Calu3 (cell line): ENCODE measurements around the gene PCED1B. TPM values are rescaled to one million over a fixed set of nuclear protein-coding genes. Genes with fewer than 3 reads are reported as not detected.

Source experiments
- BruUV-seq: library from RNA; stranded (reverse); fragments of 400-500 nt; replicated peaks from 2 replicates; lab custom pipeline; 2021; lab: Mats Ljungman, UMichigan
- CTCF ChIA-PET: fragments of 300-600 bp; sonication (Branson Sonifier 250); formaldehyde crosslinking; loops from one replicate; lab custom pipeline; 2022; ENCODE audit warnings: antibody characterized with exemption; lab: Charles Lee
- DNase-seq: peaks from one replicate; pipeline ENCODE4 v3.0.0; 2022
- H3K27ac Mint-ChIP-seq: one replicate; pipeline ENCODE4 v1.8.0; 2022; ENCODE audit warnings: mixed read lengths; ENCODE audit not compliant: unreplicated experiment
- H3K27me3 Mint-ChIP-seq: one replicate; pipeline ENCODE4 v1.8.0; 2022; ENCODE audit warnings: mixed read lengths; ENCODE audit not compliant: unreplicated experiment
- H3K36me3 Mint-ChIP-seq: one replicate; pipeline ENCODE4 v1.8.0; 2022; ENCODE audit warnings: mild to moderate bottlenecking, moderate library complexity, mixed read lengths; ENCODE audit not compliant: insufficient read depth, unreplicated experiment
- H3K4me1 Mint-ChIP-seq: one replicate; pipeline ENCODE4 v1.8.0; 2022; ENCODE audit warnings: mild to moderate bottlenecking, low read depth, mixed read lengths; ENCODE audit not compliant: unreplicated experiment
- H3K4me3 Mint-ChIP-seq: one replicate; pipeline ENCODE4 v1.8.0; 2022; ENCODE audit warnings: mild to moderate bottlenecking, low read depth, moderate library complexity, mixed read lengths; ENCODE audit not compliant: unreplicated experiment
- H3K9me3 Mint-ChIP-seq: one replicate; pipeline ENCODE4 v1.8.0; 2022; ENCODE audit warnings: low read depth, mixed read lengths; ENCODE audit not compliant: unreplicated experiment
- intact Hi-C: fragments of 100-400 bp; cut with micrococcal nuclease; formaldehyde crosslinking; loops from one replicate; pipeline ENCODE4 v1.10.0; 2022; ENCODE audit not compliant: unreplicated experiment
- total RNA-seq: library from RNA; stranded (reverse); gene quantifications from 2 replicates; pipeline ENCODE4 v1.2.3, GENCODE V29; 2022
- TF ChIP-seq, protein P1 (sequence below): fragments of 200-600 bp; IDR thresholded peaks from one replicate; pipeline ENCODE4 v1.8.0; 2022; ENCODE audit warnings: antibody characterized with exemption; ENCODE audit not compliant: unreplicated experiment

PCED1B gene
- total RNA-seq, 1 experiment from 2014 or later, result 4.1 TPM

DNA sequence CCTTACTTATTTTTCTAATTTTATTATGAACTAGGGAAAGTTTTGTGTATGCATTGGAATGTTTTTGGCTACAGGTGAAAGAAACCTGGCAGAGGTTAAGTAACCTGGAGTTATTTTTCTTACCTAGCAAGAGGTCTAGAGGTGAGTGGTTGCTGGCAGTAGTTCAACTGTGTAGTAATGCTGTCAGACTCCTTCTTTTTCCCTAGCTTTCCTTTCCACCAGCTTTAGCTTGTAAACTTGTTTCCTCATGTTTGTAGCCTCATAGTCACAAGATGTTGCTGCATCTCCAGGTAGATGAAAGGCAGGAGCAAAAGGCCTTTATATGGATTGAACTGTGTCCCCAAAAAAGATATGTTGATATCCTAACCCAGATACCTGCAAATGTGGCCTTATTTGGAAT lies 105.4 kb downstream of the PCED1B start:
- DNase-seq, result peak; percentile 44
- no TSS peak for BruUV-seq
- Mint-ChIP-seq H3K4me1 (peaks cover 51% of the 10 kb centered on the region), H3K27ac (peak overlapping the region; percentile 53), H3K27me3 (no peaks in the 10 kb centered on the region), H3K36me3 (peaks cover 3% of the 10 kb centered on the region), H3K9me3 (peaks cover 3% of the 10 kb centered on the region), H3K4me3 (no peak overlapping the region)
- intact Hi-C loops, result loop anchor here (1.0 to 10.0 kb wide), 2 partner anchors 122 to 210 kb away; no protein-coding TSS in a partner anchor
- CTCF ChIA-PET, result interaction anchor here (0.5 to 0.7 kb wide), 2 partner anchors 130 to 159 kb away, joined by 3 read pairs; no protein-coding TSS in a partner anchor
- TF ChIP-seq, protein P1, sequence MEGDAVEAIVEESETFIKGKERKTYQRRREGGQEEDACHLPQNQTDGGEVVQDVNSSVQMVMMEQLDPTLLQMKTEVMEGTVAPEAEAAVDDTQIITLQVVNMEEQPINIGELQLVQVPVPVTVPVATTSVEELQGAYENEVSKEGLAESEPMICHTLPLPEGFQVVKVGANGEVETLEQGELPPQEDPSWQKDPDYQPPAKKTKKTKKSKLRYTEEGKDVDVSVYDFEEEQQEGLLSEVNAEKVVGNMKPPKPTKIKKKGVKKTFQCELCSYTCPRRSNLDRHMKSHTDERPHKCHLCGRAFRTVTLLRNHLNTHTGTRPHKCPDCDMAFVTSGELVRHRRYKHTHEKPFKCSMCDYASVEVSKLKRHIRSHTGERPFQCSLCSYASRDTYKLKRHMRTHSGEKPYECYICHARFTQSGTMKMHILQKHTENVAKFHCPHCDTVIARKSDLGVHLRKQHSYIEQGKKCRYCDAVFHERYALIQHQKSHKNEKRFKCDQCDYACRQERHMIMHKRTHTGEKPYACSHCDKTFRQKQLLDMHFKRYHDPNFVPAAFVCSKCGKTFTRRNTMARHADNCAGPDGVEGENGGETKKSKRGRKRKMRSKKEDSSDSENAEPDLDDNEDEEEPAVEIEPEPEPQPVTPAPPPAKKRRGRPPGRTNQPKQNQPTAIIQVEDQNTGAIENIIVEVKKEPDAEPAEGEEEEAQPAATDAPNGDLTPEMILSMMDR, result no peak

DNA sequence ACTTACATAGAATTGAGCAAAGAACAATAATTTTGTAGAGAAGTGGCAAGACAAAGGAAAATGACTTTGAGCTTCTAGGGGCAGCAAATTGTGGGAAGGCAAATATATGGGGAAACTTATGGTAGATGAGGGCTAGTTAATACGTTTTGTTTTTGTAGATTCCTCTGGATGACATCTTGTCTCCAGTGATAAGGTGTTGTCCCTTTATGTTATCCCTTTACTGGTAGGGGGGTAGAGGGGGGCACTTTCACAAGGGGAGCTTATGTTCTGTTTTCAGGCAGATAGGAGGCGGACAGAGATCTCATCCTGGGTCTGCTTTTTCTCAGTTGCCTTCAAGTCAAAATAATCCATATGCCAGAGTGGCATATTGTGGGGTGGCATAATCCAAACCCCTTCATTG lies 106.8 kb downstream of the PCED1B start:
- peaks cover 65% of the 10 kb centered on the region for H3K4me1 Mint-ChIP-seq
- CTCF ChIA-PET, result interaction anchor here (0.6 kb wide), 1 partner anchor 332 kb away, joined by 4 read pairs; no protein-coding TSS in a partner anchor

GRCh38 chr12:47188576-47189441 lies 109.4 kb downstream of the PCED1B start:
- peaks cover 12% of the 10 kb centered on the region for H3K36me3 Mint-ChIP-seq
- no TSS peak for BruUV-seq
- H3K27ac Mint-ChIP-seq, result peak overlapping the region; percentile 34
- H3K9me3 Mint-ChIP-seq, result peaks cover 3% of the 10 kb centered on the region
- peaks cover 82% of the 10 kb centered on the region for H3K4me1 Mint-ChIP-seq
- CTCF ChIA-PET, result interaction anchor here (2.4 kb wide), 1 partner anchor 109 kb away, joined by 6 read pairs; the partner anchor contains the start of genes AMIGO2 and PCED1B
- intact Hi-C loops, result loop anchor here (10.0 kb wide), 1 partner anchor 206 kb away; no protein-coding TSS in a partner anchor
- no peak overlapping the region for H3K4me3 Mint-ChIP-seq
- H3K27me3 Mint-ChIP-seq, result no peaks in the 10 kb centered on the region
- no peak for DNase-seq
- TF ChIP-seq, protein P1, result no peak

More for the DNA sequence above, 106.8 kb downstream of the PCED1B start:
- Mint-ChIP-seq H3K27me3 (no peaks in the 10 kb centered on the region), H3K27ac (no peak overlapping the region), H3K9me3 (peaks cover 3% of the 10 kb centered on the region), H3K4me3 (no peak overlapping the region), H3K36me3 (peaks cover 12% of the 10 kb centered on the region)
- TF ChIP-seq, protein P1, result no peak
- intact Hi-C loops, result loop anchor here (10.0 kb wide), 1 partner anchor 209 kb away; no protein-coding TSS in a partner anchor
- DNase-seq, result no peak
- BruUV-seq, result no TSS peak

DNA sequence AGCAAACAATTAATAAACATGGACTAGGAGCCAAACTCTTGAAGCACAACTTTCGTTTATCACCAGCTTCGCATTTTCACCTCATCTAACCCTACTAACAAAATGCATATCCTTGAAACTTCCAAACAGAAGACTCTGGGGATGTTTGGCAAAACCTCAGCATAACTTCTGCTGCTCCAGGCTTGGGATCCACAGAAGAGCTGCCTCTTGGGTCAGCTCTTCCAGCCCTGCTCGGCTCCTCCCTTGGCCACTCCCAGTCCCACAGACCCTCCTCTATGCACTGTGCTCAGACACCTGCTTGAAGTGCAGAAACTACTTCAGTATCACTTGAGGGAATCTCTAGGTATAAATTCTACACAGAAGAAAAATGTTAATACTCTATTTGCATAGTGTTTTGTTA lies 110.3 kb downstream of the PCED1B start:
- H3K4me3 Mint-ChIP-seq, result peak overlapping the region; percentile 4
- peak; percentile 27 for DNase-seq
- TF ChIP-seq, protein P1, result no peak
- H3K27ac Mint-ChIP-seq, result peak overlapping the region; percentile 99
- peaks cover 12% of the 10 kb centered on the region for H3K36me3 Mint-ChIP-seq
- H3K9me3 Mint-ChIP-seq, result peaks cover 3% of the 10 kb centered on the region
- intact Hi-C loops, result loop anchor here (2.0 to 10.0 kb wide), 4 partner anchors 81 to 205 kb away; no protein-coding TSS in a partner anchor
- BruUV-seq, result no TSS peak
- H3K27me3 Mint-ChIP-seq, result no peaks in the 10 kb centered on the region
- CTCF ChIA-PET, result interaction anchor here (0.7 to 2.4 kb wide), 2 partner anchors 106 to 110 kb away, joined by 3 to 6 read pairs; partner anchors contain the start of genes AMIGO2 and PCED1B
- H3K4me1 Mint-ChIP-seq, result peaks cover 85% of the 10 kb centered on the region
